ENCODE measurements around the gene ATP5F1A.
"Not testable (repeated sequence)": the region's sequence is repeated elsewhere in the genome, so short reads cannot be mapped to it uniquely, and the experiment has no call there.

Gene ATP5F1A

DNA sequence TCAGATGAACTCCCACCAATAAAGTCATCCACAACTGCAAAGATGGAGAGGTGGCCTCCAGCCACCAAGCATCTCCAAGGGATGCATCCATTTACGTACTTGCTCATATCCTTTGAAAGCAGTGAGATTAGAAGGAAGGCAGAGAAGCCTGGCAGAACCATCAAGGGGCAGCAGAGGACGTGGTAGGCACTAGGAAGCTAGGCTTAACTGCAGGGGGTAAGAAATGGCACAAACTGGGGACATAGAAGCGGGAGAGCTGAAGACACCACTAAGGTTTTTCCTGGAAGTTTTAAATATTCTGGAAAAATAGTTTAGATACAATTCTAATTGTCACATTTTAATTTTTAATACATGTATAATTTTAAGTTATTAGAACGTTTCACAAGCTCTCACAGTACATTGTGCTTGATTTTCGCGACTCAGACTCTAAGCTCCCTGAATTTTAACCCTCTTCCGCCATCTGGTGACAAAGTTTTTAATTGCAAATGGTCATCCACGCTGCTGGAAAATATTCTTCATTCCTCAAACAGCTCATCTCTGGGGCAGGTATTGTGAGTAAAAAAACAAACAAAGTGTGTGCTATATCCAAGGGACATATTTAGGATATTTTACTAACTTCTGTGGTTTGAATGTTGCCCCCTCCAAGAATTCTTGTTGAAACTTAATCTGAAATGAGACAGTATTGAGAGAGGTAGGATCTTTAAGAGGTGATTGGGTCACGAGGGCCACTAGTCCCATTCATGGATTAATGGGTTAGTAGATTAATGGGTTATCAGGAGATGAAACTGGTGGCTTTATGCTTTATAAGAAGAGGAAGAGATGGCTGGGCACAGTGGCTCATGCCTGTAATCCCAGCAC lies 24.4 kb downstream of the ATP5F1A start:
- peak in 2 of 14 donors; percentile 7 to 30 for DNase-seq

GRCh38 chr18:46072959-46073358 lies 25.1 kb downstream of the ATP5F1A start:
- no peak for DNase-seq

DNA sequence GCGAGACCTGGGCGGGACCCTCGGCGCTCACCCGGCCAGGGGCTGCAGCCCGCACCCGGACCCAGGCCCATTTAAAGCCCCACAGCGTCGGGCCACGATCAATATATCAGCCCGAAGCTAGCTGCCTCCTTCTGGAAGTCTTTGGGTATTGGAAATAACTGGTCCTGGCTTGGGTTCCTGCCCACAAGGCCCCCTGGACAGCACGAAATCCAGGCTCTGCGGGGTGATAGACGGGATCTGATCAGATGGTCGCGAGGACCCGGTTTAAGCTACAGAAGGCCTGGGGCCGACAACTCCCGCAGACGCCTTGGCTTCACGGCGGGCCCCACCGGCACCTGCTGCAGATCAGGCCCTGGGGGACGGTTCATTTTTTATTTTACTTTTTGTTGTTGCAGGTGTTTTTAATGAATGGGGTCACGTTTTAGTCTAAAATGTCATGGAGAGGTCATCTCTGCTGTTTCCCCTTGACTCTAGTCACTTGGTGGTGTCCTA lies 25.7 kb downstream of the ATP5F1A start:
- no peak for DNase-seq

DNA sequence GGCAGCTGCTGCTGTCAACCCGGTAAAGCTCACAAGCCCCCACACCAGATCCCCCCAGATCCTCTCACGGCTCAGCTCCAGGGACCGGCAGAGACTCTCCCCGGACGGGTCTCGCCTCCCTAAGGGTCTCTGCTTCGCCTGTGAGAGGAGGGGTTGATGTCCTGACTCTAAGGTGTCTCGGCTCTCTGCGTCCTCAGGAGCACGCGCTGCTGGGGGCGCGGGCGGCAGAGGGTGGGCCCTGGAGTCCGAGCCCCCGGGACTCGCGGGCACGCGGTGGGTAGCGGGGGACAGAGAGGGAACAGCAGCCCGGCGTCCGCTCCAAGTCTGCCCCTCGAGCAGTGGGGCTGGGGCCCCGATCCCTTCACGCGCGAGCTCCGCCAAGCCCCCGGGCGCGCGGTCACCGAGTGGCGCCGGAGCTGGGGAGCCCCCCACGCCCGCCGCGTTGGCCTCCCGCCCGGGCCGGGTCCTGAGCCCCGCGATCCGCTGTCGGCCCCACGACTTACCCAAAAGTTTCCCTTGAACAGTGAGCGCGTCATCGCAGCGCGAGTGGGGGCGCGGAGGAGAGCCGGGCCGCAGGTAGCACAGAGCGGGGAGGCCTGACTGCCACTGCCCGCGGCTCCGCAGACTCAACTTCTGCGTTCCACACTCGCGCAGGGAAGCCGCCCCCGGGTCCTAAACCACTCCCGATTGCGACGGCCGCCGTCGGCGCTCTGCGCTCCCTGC lies 26.3 kb downstream of the ATP5F1A start, which contains the start of gene PSTPIP2:
TSS of gene PSTPIP2 (minus strand) at position 608 of the 723 bp plus-strand sequence. CDS start at position 536, 72 bp downstream.
- DNase-seq: peak in 3 of 14 donors; percentile 7 to 21 (median 15)

- DNase-seq: peak in 1 of 14 donors; percentile 18
Measured at GRCh38 chr18:46070815-46071652, 27.1 kb downstream of the ATP5F1A start.

DNA sequence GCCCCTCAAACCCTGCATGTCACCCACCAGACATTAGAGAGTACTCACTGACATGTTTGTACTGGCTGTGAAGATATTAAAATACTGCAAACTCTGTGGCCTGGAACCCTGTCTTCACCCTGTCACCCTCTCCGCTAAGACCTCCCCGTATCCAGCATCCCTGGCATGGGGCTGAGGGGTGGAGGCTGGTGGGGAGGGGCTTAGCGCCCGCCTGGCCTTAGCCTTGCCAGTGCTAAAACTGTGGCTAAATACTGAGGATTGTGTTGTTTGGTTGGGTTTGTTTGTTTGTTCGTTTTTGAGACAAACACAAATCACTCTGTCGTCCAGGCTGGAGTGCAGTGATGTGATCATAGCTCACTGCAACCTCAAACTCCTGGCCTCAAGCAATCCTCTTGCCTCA lies 27.9 kb downstream of the ATP5F1A start:
- no peak for DNase-seq

- DNase-seq: no peak
Measured at GRCh38 chr18:46069524-46069923, 28.6 kb downstream of the ATP5F1A start.

DNA sequence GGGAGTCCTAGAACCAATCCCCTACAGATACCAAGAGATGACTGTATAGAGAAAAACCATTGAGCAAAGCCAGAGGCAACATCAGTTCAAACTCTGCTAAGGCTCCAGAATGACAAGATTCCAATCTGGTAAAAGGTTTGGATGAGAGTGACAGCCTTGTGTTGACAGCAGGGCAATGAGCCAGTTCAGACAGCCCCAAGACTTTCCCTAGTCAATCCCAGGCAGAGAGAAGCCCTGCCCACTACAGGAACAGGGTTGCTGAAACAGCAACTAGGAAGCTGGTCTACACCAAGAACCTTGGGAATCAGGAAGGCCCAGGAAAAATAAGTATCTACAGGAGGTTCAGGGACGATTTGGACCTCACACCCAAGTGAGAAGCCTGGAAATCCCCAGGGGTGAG lies 29.3 kb downstream of the ATP5F1A start:
- no peak for DNase-seq

- DNase-seq: no peak
Measured at GRCh38 chr18:46067438-46068007, 30.6 kb downstream of the ATP5F1A start.

- DNase-seq: no peak
Measured at GRCh38 chr18:46062781-46063180, 35.3 kb downstream of the ATP5F1A start.

DNA sequence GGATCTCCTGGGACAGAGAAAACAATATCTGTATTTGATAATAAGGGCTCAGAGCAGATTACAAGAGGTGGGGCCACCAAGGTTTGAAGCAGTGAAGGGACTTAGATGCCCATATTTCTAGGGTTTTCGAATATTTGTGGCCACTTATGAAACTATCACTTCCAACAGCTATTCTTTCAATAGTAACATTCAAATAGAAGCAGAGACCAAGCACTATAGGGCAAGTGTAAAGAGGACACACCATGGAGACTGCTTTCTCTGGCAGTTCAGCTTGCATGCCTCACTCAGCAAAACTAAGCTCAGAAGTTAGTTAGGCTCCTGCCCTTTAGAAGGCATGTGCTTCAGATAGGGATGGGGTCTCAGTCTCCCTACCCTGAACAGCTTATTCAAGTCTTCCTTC lies 36.3 kb downstream of the ATP5F1A start:
- DNase-seq: no peak

DNA sequence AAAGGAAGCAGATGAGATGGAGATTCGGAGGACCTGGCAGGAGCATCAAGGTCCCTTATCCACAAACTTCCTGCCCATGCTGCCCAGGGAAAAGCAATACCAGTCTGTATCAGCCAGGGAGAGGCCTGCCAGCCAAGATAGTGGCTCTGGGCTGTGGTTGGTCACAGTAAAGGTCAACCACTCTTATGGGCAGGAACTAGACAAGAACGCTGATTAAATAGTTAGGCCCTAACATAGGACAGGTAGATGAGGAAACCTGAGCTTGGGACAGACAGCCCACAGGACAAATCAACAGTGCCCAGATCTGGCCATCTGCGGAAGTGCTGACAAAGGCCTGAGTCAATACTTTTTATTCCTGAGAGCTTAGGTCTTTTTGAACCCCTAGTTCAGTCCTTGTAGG lies 36.7 kb downstream of the ATP5F1A start:
- no peak for DNase-seq

GRCh38 chr18:46060359-46060841 lies 37.7 kb downstream of the ATP5F1A start:
- DNase-seq: no peak

DNA sequence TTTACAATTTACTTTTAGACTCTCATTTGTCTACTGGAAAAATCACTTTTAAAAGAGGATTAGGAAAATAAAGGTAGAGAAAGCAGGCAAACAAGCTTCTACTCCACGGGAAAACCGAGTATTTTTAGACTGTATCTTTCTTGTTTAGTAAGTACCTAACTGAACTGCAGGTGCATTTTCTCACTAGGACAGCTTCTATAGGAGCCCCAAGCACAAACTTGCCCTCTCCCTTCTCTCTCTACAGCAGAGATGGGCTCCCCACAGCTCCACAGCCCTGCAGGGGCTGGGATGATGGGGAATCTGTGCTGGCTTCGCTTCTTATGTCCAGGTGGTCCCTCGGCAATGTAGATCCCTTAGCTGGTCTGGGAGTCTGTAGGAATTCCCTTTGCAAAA lies 42.3 kb downstream of the ATP5F1A start:
- DNase-seq: no peak

- no peak for DNase-seq
Measured at GRCh38 chr18:46054956-46055837, 42.9 kb downstream of the ATP5F1A start.

- no peak for DNase-seq
Measured at GRCh38 chr18:46053368-46054095, 44.6 kb downstream of the ATP5F1A start.

DNA sequence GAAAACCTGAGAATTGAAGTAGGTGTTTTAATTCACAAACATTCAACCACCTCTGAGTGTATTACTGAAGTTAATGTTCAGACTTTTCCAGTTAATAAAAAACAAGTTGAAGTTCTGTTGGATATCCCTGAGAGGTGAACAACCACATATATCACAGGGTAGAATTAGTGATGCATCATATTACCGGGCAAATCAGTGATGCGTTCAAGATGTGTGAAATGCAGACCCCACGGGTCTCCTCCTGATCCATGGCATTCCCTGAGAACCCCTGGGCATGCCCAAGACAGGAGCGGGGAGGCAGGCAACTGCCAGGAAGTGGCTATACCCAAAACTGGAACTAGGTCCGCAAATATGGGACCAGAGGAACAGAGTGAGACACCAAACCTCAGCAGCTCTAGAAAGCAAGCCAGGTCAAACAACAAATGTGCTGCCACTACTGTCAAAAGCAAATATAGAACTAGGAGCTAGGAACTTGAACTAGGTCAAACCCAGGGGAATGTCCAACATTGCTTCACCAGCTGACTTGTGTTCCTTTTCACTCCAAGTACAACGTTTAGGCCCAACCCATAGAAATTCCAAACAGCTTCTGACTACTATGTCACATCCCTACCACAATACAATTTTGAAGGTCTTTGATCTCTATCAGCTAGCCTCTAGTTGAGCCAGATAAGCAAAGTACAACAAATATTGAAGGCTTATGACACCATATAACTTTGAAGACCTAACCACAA lies 46.2 kb downstream of the ATP5F1A start:
- DNase-seq: no peak

- DNase-seq: no peak
Measured at GRCh38 chr18:46050268-46050667, 47.8 kb downstream of the ATP5F1A start.

DNA sequence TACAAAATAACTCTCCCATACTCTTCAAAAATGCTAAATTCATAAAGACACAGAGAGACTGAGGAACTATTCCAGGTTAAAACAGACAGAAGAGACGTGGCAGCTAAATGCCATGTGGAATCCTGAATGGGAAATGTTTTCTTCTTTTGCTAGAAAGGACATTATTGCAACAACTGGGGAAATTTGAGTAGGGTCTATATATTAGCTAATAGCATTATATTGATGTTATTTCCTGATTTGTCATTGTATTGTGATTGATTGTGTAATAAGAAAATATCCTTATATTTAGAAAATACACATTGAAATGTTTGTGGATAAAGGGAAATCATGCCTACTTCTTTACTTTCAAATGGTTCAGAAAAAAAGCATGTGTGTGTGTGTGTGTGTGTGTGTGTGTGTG lies 49.5 kb downstream of the ATP5F1A start:
- no peak for DNase-seq

DNA sequence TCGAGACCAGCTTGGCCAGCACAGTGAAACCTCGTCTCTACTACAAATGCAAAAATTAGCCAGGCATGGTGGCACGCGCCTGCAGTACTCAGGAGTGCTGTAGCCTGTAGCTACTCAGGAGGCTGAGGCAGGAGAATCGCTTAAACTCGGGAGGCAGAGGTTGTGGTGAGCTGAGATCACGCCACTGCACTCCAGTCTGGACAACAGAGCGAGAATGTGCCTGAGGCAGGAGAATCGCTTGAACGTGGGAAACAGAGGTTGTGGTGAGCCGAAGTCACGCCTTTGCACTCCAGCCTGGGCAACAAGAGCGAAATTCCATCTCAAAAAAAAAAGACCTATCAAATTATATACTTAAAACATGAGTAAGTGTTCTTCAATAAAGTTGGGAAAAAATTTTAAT lies 50.7 kb downstream of the ATP5F1A start:
- not testable (repeated sequence) for DNase-seq

Measured in C1 segment of cervical spinal cord (tissue), 14 donors.